Neuronal stem cell (in vitro differentiated cells): ENCODE results near the gene HDAC1.
A peak's percentile ranks its signal among the peaks of the same experiment; 100 is the strongest.

Source experiments
- DNase-seq: peaks from one replicate; pipeline ENCODE4 v3.0.0-alpha.2; 2013; ENCODE audit warnings: low spot score
- H2AFZ ChIP-seq: one replicate; pipeline ENCODE4 v1.6.1; 2013; ENCODE audit warnings: mild to moderate bottlenecking, low read length, inconsistent platforms
- H2AK5ac ChIP-seq: 2 replicates; pipeline ENCODE4 v1.6.1; 2013; ENCODE audit warnings: low read depth, mild to moderate bottlenecking, inconsistent platforms, low read length, moderate library complexity, mixed read lengths
- H2BK120ac ChIP-seq: 2 replicates; pipeline ENCODE4 v1.6.1; 2013; ENCODE audit warnings: low read depth, mild to moderate bottlenecking, inconsistent platforms, low read length, moderate library complexity, mixed read lengths
- H2BK12ac ChIP-seq: one replicate; pipeline ENCODE4 v1.6.1; 2013; ENCODE audit warnings: low read length, inconsistent platforms
- H2BK15ac ChIP-seq: 2 replicates; pipeline ENCODE4 v1.6.1; 2013; ENCODE audit warnings: mild to moderate bottlenecking, low read length, inconsistent platforms, mixed read lengths
- H2BK5ac ChIP-seq: one replicate; pipeline ENCODE4 v1.6.1; 2013; ENCODE audit warnings: inconsistent platforms, mild to moderate bottlenecking, low read length, moderate library complexity
- H3K14ac ChIP-seq: one replicate; pipeline ENCODE4 v1.6.1; 2013; ENCODE audit warnings: low read length, inconsistent platforms
- H3K18ac ChIP-seq: 2 replicates; pipeline ENCODE4 v1.6.1; 2013; ENCODE audit warnings: low read length, inconsistent platforms
- H3K23ac ChIP-seq: 2 replicates; pipeline ENCODE4 v1.6.1; 2013; ENCODE audit warnings: low read depth, mild to moderate bottlenecking, mixed read lengths, low read length, inconsistent platforms; ENCODE audit not compliant: poor library complexity
- H3K27ac ChIP-seq: replicated peaks from 3 replicates; pipeline ENCODE4 v1.5.1; 2013; ENCODE audit warnings: low read length, inconsistent platforms
- H3K27me3 ChIP-seq, 3 experiments: 2 replicates each; pipeline ENCODE4 v1.6.1; 2013; ENCODE audit warnings: low read length in 3 of 3, mild to moderate bottlenecking in 2 of 3, inconsistent platforms in 1 of 3, low read depth in 1 of 3, mixed read lengths in 1 of 3, moderate library complexity in 1 of 3; ENCODE audit not compliant: control insufficient read depth in 3 of 3, insufficient read depth in 3 of 3
- H3K36me3 ChIP-seq, 2 donors: replicated peaks in 1 of 2; 2 replicates each; pipeline ENCODE4 v1.6.1; 2013; ENCODE audit warnings: low read length in 2 of 2; ENCODE audit not compliant: control insufficient read depth in 2 of 2, insufficient read depth in 2 of 2
- H3K4ac ChIP-seq: 2 replicates; pipeline ENCODE4 v1.6.1; 2013; ENCODE audit warnings: inconsistent platforms, mild to moderate bottlenecking, low read length, moderate library complexity
- H3K4me1 ChIP-seq, 2 donors: 1 replicate in 1 of 2; 2 replicates in 1 of 2; pipeline ENCODE4 v1.6.1; 2013; ENCODE audit warnings: low read length in 2 of 2, low read depth in 1 of 2; ENCODE audit not compliant: control insufficient read depth in 2 of 2, insufficient read depth in 1 of 2
- H3K4me2 ChIP-seq: one replicate; pipeline ENCODE4 v1.6.1; 2013; ENCODE audit warnings: mild to moderate bottlenecking, low read length, inconsistent platforms; ENCODE audit not compliant: insufficient read depth, poor library complexity, severe bottlenecking
- H3K4me3 ChIP-seq, 2 donors: 2 replicates each; pipeline ENCODE4 v1.5.1; 2013; ENCODE audit warnings: low read length in 2 of 2, mild to moderate bottlenecking in 2 of 2, inconsistent platforms in 1 of 2, moderate library complexity in 1 of 2
- H3K79me1 ChIP-seq: one replicate; pipeline ENCODE4 v1.6.1; 2013; ENCODE audit warnings: low read depth, mild to moderate bottlenecking, inconsistent platforms, low read length, moderate library complexity
- H3K9ac ChIP-seq: one replicate; pipeline ENCODE4 v1.6.1; 2013; ENCODE audit warnings: mild to moderate bottlenecking, low read depth, low read length, inconsistent platforms; ENCODE audit not compliant: poor library complexity
- H3K9me3 ChIP-seq, 2 donors: replicated peaks in 1 of 2; 2 replicates each; pipeline versions ENCODE3 to v1.6.1; 2013; ENCODE audit warnings: low read length in 2 of 2, mild to moderate bottlenecking in 2 of 2, inconsistent platforms in 1 of 2, low read depth in 1 of 2, mixed read lengths in 1 of 2, moderate library complexity in 1 of 2; ENCODE audit not compliant: control insufficient read depth in 2 of 2, insufficient read depth in 1 of 2
- H4K8ac ChIP-seq: one replicate; pipeline ENCODE4 v1.6.1; 2013; ENCODE audit warnings: low read depth, mild to moderate bottlenecking, inconsistent platforms, low read length, moderate library complexity
- H4K91ac ChIP-seq: one replicate; pipeline ENCODE4 v1.6.1; 2013; ENCODE audit warnings: low read length, low read depth, mild to moderate bottlenecking, inconsistent platforms; ENCODE audit not compliant: poor library complexity
- WGBS, 2 donors: extraction: QIAGEN DNeasy Blood & Tissue Kit; methylation state at CpG; one replicate each; pipeline ENCODE4 v1.1.7; 2013; ENCODE audit warnings: missing lambda C conversion rate in 2 of 2, mixed read lengths in 1 of 2; ENCODE audit not compliant: insufficient read length in 2 of 2, insufficient replicate concordance in 1 of 2; ENCODE audit errors: extremely low coverage in 2 of 2; 5-methylcytosine and 5-hydroxymethylcytosine counted together

Gene HDAC1

DNA sequence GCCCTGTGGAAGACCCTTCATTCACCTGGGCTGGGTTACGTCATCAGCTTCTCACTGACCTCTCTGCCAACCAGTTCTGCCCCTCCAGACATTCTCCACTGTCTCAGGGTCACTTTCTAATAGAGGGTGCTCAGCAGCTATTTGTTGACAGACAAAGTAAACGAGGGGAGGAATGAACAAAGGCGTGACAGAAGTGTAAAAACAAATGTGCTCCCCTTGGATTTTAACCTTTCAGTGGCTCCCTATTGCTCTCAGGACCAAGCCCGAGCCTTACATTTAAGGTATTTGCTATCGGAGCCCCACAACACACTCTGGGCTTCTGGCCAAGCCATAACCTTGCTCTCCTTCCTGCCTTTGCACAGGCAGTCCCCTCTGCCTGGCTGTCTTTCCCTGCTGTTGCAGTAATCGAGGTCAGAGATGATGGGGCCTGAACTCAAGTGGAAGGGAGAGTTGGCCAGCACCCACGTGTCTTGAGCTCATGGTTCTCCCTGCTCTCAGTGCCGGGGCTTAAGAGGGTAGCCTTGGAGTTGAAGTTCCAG lies 53.5 kb downstream of the HDAC1 start:
- H4K8ac ChIP-seq, result no peak overlapping the region
- no peak overlapping the region for H4K91ac ChIP-seq
- H3K27ac ChIP-seq, result no peak overlapping the region
- H2AFZ ChIP-seq, result no peak overlapping the region
- H3K9ac ChIP-seq, result no peak overlapping the region
- peak overlapping the region; percentile 49 for H3K23ac ChIP-seq
- no peaks in the 10 kb centered on the region for H3K27me3 ChIP-seq
- no peaks in the 10 kb centered on the region for H3K36me3 ChIP-seq
- H2AK5ac ChIP-seq, result no peak overlapping the region
- peaks cover 0 to under 1% of the 10 kb centered on the region in 2 donors for H3K9me3 ChIP-seq
- H3K79me1 ChIP-seq, result no peaks in the 10 kb centered on the region
- no CpG with 5 or more reads among the region's 8 CpGs for WGBS, 2 donors
- no peak overlapping the region for H3K4ac ChIP-seq
- no peak overlapping the region for H3K4me2 ChIP-seq
- no peak overlapping the region for H2BK15ac ChIP-seq
- DNase-seq, result no peak
- no peak overlapping the region for H2BK5ac ChIP-seq
- H3K4me1 ChIP-seq, result no peaks in the 10 kb centered on the region
- peak overlapping the region in 1 of 2 donors; percentile 43 for H3K4me3 ChIP-seq
- H3K18ac ChIP-seq, result no peak overlapping the region
- H2BK12ac ChIP-seq, result no peak overlapping the region
- no peak overlapping the region for H3K14ac ChIP-seq
- H2BK120ac ChIP-seq, result no peak overlapping the region

DNA sequence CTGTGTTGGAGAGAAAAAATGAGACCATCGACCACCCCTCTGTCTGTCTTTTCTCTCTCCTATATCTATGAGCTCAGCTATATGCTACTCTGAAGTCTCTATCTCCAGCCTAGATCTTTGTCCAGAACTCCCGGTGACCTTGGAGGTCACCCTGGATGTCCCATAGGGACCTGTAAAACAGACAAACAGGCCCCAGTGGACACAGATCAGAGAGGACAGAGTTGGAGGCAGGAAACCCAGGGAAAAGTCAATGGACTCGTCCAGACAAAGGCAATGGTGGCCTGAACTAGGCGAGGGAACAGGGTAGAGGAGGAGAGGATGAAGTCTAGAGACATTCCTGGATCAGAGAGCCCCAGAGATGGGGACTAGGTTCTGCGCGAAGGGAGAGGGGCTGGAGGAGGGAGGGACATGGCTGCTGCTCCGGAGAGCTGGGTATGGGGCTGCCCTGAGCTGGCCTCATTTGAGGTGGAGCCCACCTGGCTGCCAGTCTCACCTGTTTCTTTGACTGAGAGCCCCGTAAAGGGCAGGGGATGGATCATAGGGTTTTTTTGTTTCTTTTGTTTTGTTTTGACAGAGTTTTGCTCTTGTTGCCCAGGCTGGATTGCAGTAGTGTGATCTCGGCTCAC lies 54.8 kb downstream of the HDAC1 start:
- no peak overlapping the region for H3K14ac ChIP-seq
- peak overlapping the region; percentile 1 for H3K9ac ChIP-seq
- H2AK5ac ChIP-seq, result no peak overlapping the region
- no peak overlapping the region for H3K4me3 ChIP-seq
- no peak overlapping the region for H3K18ac ChIP-seq
- H3K9me3 ChIP-seq, result peaks cover 4 to 5% of the 10 kb centered on the region in 2 donors
- H4K8ac ChIP-seq, result no peak overlapping the region
- H2BK15ac ChIP-seq, result no peak overlapping the region
- WGBS, 2 donors, result no CpG with 5 or more reads among the region's 9 CpGs
- H3K27me3 ChIP-seq, result no peaks in the 10 kb centered on the region
- H2AFZ ChIP-seq, result no peak overlapping the region
- no peak overlapping the region for H3K27ac ChIP-seq
- no peak overlapping the region for H3K4me2 ChIP-seq
- DNase-seq, result no peak
- H2BK120ac ChIP-seq, result no peak overlapping the region
- no peaks in the 10 kb centered on the region for H3K79me1 ChIP-seq
- no peak overlapping the region for H2BK5ac ChIP-seq
- no peaks in the 10 kb centered on the region for H3K36me3 ChIP-seq
- H4K91ac ChIP-seq, result no peak overlapping the region
- no peak overlapping the region for H3K4ac ChIP-seq
- H2BK12ac ChIP-seq, result no peak overlapping the region
- H3K23ac ChIP-seq, result no peak overlapping the region
- H3K4me1 ChIP-seq, result no peaks in the 10 kb centered on the region

DNA sequence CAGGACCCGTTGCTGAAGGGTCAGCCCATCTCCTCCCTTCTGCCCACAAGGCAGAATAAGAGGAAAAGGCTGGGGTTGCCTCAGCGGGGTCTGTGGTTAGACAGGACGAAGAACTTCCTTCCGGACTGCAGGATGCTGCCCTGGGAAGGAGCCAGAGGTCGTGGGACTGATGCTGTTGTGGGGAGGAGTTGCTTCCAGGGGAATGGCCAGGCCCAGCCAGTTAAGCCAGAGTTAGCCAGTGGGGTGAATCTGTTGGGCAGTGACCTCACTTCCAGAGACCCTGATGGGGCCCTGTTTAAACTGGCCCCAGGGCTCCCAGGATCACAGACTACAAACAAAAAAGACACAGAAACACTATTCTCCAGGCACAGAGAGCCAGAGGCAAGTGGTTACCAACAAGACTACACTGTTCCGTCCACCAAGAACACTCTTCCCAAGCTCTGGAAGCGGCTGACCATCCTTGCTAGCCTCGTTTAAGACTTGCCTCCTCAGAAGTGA lies 57.4 kb downstream of the HDAC1 start:
- H2BK5ac ChIP-seq, result no peak overlapping the region
- no CpG with 5 or more reads among the region's 8 CpGs for WGBS, 2 donors

DNA sequence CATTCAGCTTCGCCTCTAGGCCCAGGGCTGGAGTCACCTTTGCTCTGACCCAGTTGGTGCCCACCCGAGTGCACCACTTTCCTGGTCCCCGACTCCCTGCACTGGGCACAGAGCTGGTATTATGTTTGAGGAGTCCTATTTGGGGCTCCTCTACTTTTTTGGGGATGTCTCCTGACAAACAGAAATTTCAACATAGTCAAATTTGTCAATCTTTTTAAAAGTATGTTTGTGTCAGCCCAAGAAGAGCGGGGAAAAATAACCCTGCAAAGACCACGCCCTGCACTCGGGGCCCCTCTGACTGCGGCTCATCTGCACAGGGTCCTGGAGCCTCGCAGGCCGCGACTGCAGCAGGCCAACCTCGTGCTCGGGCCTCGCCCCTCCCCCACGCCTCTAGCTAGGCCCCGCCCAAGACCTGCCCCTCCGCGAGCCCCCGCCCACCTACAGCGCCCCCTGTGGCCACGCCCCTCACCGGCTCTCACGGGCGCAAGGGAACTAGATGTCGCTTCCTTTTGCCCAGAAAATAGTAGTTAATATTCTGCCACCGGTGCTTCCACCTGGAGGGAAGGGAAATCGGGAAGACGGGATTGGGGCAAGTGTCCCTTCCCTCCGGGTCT lies 59.0 kb downstream of the HDAC1 start:
- Histone ChIP-seq H3K4ac (no peak overlapping the region), H3K4me2 (no peak overlapping the region), H2BK12ac (no peak overlapping the region), H3K4me1 (peaks cover 4 to 24% of the 10 kb centered on the region in 2 donors), H3K36me3 (no peaks in the 10 kb centered on the region), H4K91ac (no peak overlapping the region), H3K9ac (no peak overlapping the region), H3K27ac (peak overlapping the region; percentile 80), H3K14ac (no peak overlapping the region), H2AFZ (peak overlapping the region; percentile 99), H3K79me1 (no peaks in the 10 kb centered on the region), H2BK5ac (peak overlapping the region; percentile 77), H2BK120ac (no peak overlapping the region), H3K4me3 (peak overlapping the region; percentile 84 to 88), H3K23ac (peak overlapping the region; percentile 25), H2AK5ac (no peak overlapping the region), H3K27me3 (no peaks in the 10 kb centered on the region), H2BK15ac (no peak overlapping the region), H3K18ac (peak overlapping the region; percentile 44), H4K8ac (no peak overlapping the region), H3K9me3 (peaks cover 4 to 5% of the 10 kb centered on the region in 2 donors)
- no peak for DNase-seq
- no CpG with 5 or more reads among the region's 28 CpGs for WGBS, 2 donors

More for the DNA sequence above, 57.4 kb downstream of the HDAC1 start:
- no peak overlapping the region for H3K9ac ChIP-seq
- H3K4ac ChIP-seq, result no peak overlapping the region
- H3K79me1 ChIP-seq, result no peaks in the 10 kb centered on the region
- H4K91ac ChIP-seq, result no peak overlapping the region
- H3K4me2 ChIP-seq, result no peak overlapping the region
- H2AK5ac ChIP-seq, result no peak overlapping the region
- no peak overlapping the region for H3K4me3 ChIP-seq
- H3K14ac ChIP-seq, result no peak overlapping the region
- H3K23ac ChIP-seq, result no peak overlapping the region
- H3K27me3 ChIP-seq, result no peaks in the 10 kb centered on the region
- no peak overlapping the region for H2BK120ac ChIP-seq
- no peak overlapping the region for H3K18ac ChIP-seq
- H3K4me1 ChIP-seq, result peaks cover 4 to 22% of the 10 kb centered on the region in 2 donors
- H4K8ac ChIP-seq, result no peak overlapping the region
- DNase-seq, result no peak
- no peak overlapping the region for H2AFZ ChIP-seq
- H2BK12ac ChIP-seq, result no peak overlapping the region
- no peaks in the 10 kb centered on the region for H3K36me3 ChIP-seq
- no peak overlapping the region for H2BK15ac ChIP-seq
- peaks cover 4 to 5% of the 10 kb centered on the region in 2 donors for H3K9me3 ChIP-seq
- H3K27ac ChIP-seq, result no peak overlapping the region
